Ishikawa (cell line): ENCODE data around the gene SPCS3.

Experiments used
- EP300 ChIP-seq: IDR thresholded peaks from 2 replicates; pipeline ENCODE4 v1.6.1; 2012; ENCODE audit warnings: borderline replicate concordance
- YY1 ChIP-seq: IDR thresholded peaks from 2 replicates; pipeline ENCODE4 v1.6.1; 2012; ENCODE audit warnings: low read depth

DNA sequence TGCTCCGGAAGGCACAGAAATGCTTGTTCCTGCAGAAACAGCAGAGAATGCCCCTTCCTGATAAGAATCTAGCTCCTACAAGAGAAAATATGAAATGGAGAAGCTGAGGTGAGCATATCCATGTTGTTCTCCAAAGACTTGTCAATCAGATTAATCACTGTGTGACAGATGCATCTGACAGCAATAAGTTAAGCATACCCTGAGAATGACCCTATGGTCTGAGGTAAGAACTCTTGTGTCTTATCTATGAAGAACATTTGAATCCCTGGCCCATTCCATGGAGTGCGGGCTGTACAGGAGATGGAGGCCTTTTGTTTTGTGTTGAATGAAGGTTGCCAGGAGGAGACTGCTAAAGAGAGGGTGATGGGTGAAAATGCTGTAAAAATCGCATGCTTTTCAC is 29.2 kb upstream of the SPCS3 start:
- TF ChIP-seq EP300 (no peak), YY1 (no peak)
